ENCODE data around the gene RFNG.

RFNG gene

GRCh38 chr17:81998691-81999438, 52.7 kb downstream of the RFNG start:
- DNase-seq: no peak

DNA sequence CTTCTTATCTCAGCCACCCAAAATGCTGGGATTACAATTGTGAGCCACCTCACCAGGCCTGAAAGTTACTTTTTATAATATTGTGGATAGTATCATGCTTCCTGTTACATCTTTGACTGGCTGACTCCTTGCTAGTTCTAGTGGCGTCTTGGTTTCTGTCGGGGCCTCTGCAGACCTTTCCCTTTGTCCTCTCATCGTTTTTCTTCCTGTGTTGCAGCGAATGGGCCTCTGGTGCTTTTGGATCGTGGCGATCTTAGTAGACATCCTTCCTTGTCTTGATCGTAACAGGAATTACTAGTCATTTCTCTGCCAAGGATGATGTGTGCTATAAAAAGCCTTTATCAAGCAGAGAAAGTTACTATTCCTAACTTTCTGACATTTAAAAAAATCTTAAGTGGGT, 53.4 kb downstream of the RFNG start:
- DNase-seq: no peak

All from NCI-H146 (cell line).